ENCODE measurements around the gene TMEM109. TPM values are rescaled to one million over a fixed set of nuclear protein-coding genes. Genes with fewer than 3 reads are reported as not detected.

The TMEM109 gene
- polyA plus RNA-seq, 1 donor from 2014 or later: 1.8 TPM

- H3K4me2 ChIP-seq (ENCODE audit: low read length): no peak overlapping the region
- H3K27ac ChIP-seq (ENCODE audit: low read length): no peak overlapping the region
These were observed 2.8 kb downstream of the TMEM109 start for GRCh38 chr11:60916669-60917206.

GRCh38 chr11:60917267-60917666 is 3.3 kb downstream of the TMEM109 start:
- H2AFZ ChIP-seq (ENCODE audit: low read depth, low read length): no peak overlapping the region
- TF ChIP-seq TAF1 (IDR thresholded peaks at IDR 0.05; ENCODE audit: low read depth): no peak
- no peak for TF ChIP-seq REST (IDR thresholded peaks at IDR 0.05; ENCODE audit: borderline replicate concordance)
- no peak for TF ChIP-seq EZH2 (IDR thresholded peaks at IDR 0.05; ENCODE audit: borderline replicate concordance, insufficient read depth, low read length, poor library complexity, severe bottlenecking)
- TF ChIP-seq SMC3 (conservative IDR thresholded peaks at IDR 0.05; ENCODE audit: poor library complexity): no peak
- TF ChIP-seq CTCF (IDR thresholded peaks at IDR 0.05; ENCODE audit: poor library complexity, severe bottlenecking): no peak
- TF ChIP-seq RAD21 (conservative IDR thresholded peaks at IDR 0.05): no peak
- TF ChIP-seq POLR2AphosphoS5 (IDR thresholded peaks at IDR 0.05): no peak
- no peak for TF ChIP-seq MXI1 (conservative IDR thresholded peaks at IDR 0.05; ENCODE audit: poor library complexity, severe bottlenecking)
- TF ChIP-seq EP300 (conservative IDR thresholded peaks at IDR 0.05; ENCODE audit: poor library complexity, severe bottlenecking): no peak
- no peaks in the 10 kb centered on the region for H3K27me3 ChIP-seq (ENCODE audit: insufficient read depth, low read depth, low read length)
- no peak overlapping the region for H3K4me3 ChIP-seq (ENCODE audit: low read length)
- no peaks in the 10 kb centered on the region for H3K9me2 ChIP-seq (ENCODE audit: insufficient read depth, low read length)
- H3K4me2 ChIP-seq (ENCODE audit: low read length): no peak overlapping the region
- peaks cover 3% of the 10 kb centered on the region for H3F3A ChIP-seq (ENCODE audit: insufficient read depth, low read length, poor library complexity, severe bottlenecking)
- H3K79me2 ChIP-seq (replicated peaks; ENCODE audit: insufficient read depth, low read length): peaks cover 40% of the 10 kb centered on the region
- no peak overlapping the region for H3K9ac ChIP-seq (ENCODE audit: low read length)
- H3K27ac ChIP-seq (ENCODE audit: low read length): no peak overlapping the region
- H3K9me3 ChIP-seq (ENCODE audit: low read length): no peaks in the 10 kb centered on the region
- no peaks in the 10 kb centered on the region for H3K36me3 ChIP-seq (ENCODE audit: insufficient read depth, low read length)
- no peaks in the 10 kb centered on the region for H4K20me1 ChIP-seq (ENCODE audit: insufficient read depth)

More at GRCh38 chr11:60916669-60917206, 2.8 kb downstream of the TMEM109 start:
- no peak for TF ChIP-seq TAF1 (IDR thresholded peaks at IDR 0.05; ENCODE audit: low read depth)
- TF ChIP-seq POLR2AphosphoS5 (IDR thresholded peaks at IDR 0.05): no peak
- Histone ChIP-seq H3K9me3 (ENCODE audit: low read length) (no peaks in the 10 kb centered on the region), H3K4me3 (ENCODE audit: low read length) (no peak overlapping the region), H3K9me2 (ENCODE audit: insufficient read depth, low read length) (no peaks in the 10 kb centered on the region), H3K36me3 (ENCODE audit: insufficient read depth, low read length) (no peaks in the 10 kb centered on the region), H4K20me1 (ENCODE audit: insufficient read depth) (no peaks in the 10 kb centered on the region), H3K9ac (ENCODE audit: low read length) (no peak overlapping the region), H2AFZ (ENCODE audit: low read depth, low read length) (no peak overlapping the region), H3K27me3 (ENCODE audit: insufficient read depth, low read depth, low read length) (no peaks in the 10 kb centered on the region), H3F3A (ENCODE audit: insufficient read depth, low read length, poor library complexity, severe bottlenecking) (peaks cover 3% of the 10 kb centered on the region), H3K79me2 (replicated peaks; ENCODE audit: insufficient read depth, low read length) (peaks cover 40% of the 10 kb centered on the region)

Data from neural cell (in vitro differentiated cells).